Liver (tissue), 9 donors: ENCODE data around the gene LUZP4. TPM values are rescaled to one million over a fixed set of nuclear protein-coding genes. Genes with fewer than 3 reads are reported as not detected.

ENCODE experiments used
- DNase-seq: peaks from one replicate; pipeline ENCODE4 v3.0.0-alpha.2; 2017; ENCODE audit warnings: low spot score
- H3K27ac ChIP-seq, 2 donors: one replicate each; pipeline ENCODE4 v1.7.0; 2013; ENCODE audit warnings: inconsistent platforms in 2 of 2, low read length in 2 of 2, control low read depth in 1 of 2, low read depth in 1 of 2, mild to moderate bottlenecking in 1 of 2
- H3K27me3 ChIP-seq, 4 donors: one replicate each; pipeline versions ENCODE4 v1.6.1 to v1.7.0; 2013; ENCODE audit warnings: low read length in 3 of 4, inconsistent platforms in 1 of 4, mild to moderate bottlenecking in 1 of 4, moderate library complexity in 1 of 4; ENCODE audit not compliant: control insufficient read depth in 4 of 4, insufficient read depth in 4 of 4
- H3K36me3 ChIP-seq, 4 donors: one replicate each; pipeline versions ENCODE4 v1.6.1 to v1.7.0; 2013; ENCODE audit warnings: low read length in 3 of 4, mild to moderate bottlenecking in 3 of 4, low read depth in 1 of 4, moderate library complexity in 1 of 4; ENCODE audit not compliant: control insufficient read depth in 4 of 4, insufficient read depth in 3 of 4
- H3K4me1 ChIP-seq, 4 donors: one replicate each; pipeline versions ENCODE4 v1.6.1 to v1.7.0; 2013; ENCODE audit warnings: low read length in 3 of 4, mild to moderate bottlenecking in 3 of 4, moderate library complexity in 1 of 4; ENCODE audit not compliant: control insufficient read depth in 4 of 4, insufficient read depth in 4 of 4
- H3K4me3 ChIP-seq, 3 donors: one replicate each; pipeline versions ENCODE4 v1.6.1 to v1.7.0; 2013; ENCODE audit warnings: low read length in 3 of 3, control low read depth in 1 of 3, low read depth in 1 of 3, mild to moderate bottlenecking in 1 of 3
- H3K9ac ChIP-seq, 2 donors: one replicate each; pipeline ENCODE4 v1.7.0; 2013; ENCODE audit warnings: low read length in 2 of 2, mild to moderate bottlenecking in 2 of 2, moderate library complexity in 2 of 2, control low read depth in 1 of 2, low read depth in 1 of 2
- H3K9me3 ChIP-seq, 4 donors: one replicate each; pipeline versions ENCODE4 v1.6.1 to v1.7.0; 2013; ENCODE audit warnings: low read length in 3 of 4; ENCODE audit not compliant: control insufficient read depth in 4 of 4
- ATF3 ChIP-seq: IDR thresholded peaks from 2 replicates; pipeline ENCODE4 v1.6.1; 2016; ENCODE audit warnings: antibody characterized with exemption
- EGR1 ChIP-seq, 2 donors: IDR thresholded peaks; 2 replicates each; pipeline ENCODE4 v1.6.1; 2016 to 2018; ENCODE audit warnings: antibody characterized with exemption in 2 of 2, low read depth in 2 of 2
- FOXA1 ChIP-seq: IDR thresholded peaks from 2 replicates; pipeline ENCODE4 v1.6.1; 2016; ENCODE audit warnings: antibody characterized with exemption
- FOXA2 ChIP-seq: IDR thresholded peaks from 2 replicates; pipeline ENCODE4 v1.6.1; 2016; ENCODE audit warnings: antibody characterized with exemption
- GABPA ChIP-seq, 2 donors: IDR thresholded peaks in 1 of 2; conservative IDR thresholded peaks in 1 of 2; 2 replicates each; pipeline ENCODE4 v1.6.1; 2016; ENCODE audit warnings: antibody characterized with exemption in 2 of 2, mild to moderate bottlenecking in 1 of 2, moderate library complexity in 1 of 2
- HNF4A ChIP-seq, 2 donors: conservative IDR thresholded peaks; 2 replicates each; pipeline ENCODE4 v1.6.1; 2016; ENCODE audit warnings: antibody characterized with exemption in 2 of 2, mild to moderate bottlenecking in 2 of 2
- HNF4G ChIP-seq: IDR thresholded peaks from 2 replicates; pipeline ENCODE4 v1.6.1; 2016; ENCODE audit warnings: antibody characterized with exemption
- JUND ChIP-seq, 2 donors: IDR thresholded peaks; 2 replicates each; pipeline ENCODE4 v1.6.1; 2016; ENCODE audit warnings: antibody characterized with exemption in 2 of 2
- NR2F2 ChIP-seq: IDR thresholded peaks from 2 replicates; pipeline ENCODE4 v1.6.1; 2016; ENCODE audit warnings: antibody characterized with exemption
- RAD21 ChIP-seq, 2 donors: IDR thresholded peaks; 2 replicates each; pipeline ENCODE4 v1.6.1; 2016; ENCODE audit warnings: antibody characterized with exemption in 2 of 2, mild to moderate bottlenecking in 2 of 2
- RXRA ChIP-seq, 2 donors: IDR thresholded peaks; 2 replicates each; pipeline ENCODE4 v1.6.1; 2017 to 2018; ENCODE audit warnings: antibody characterized with exemption in 2 of 2, mild to moderate bottlenecking in 1 of 2
- SP1 ChIP-seq: IDR thresholded peaks from 2 replicates; pipeline ENCODE4 v1.6.1; 2018; ENCODE audit warnings: antibody characterized with exemption, mild to moderate bottlenecking
- TAF1 ChIP-seq: conservative IDR thresholded peaks from 2 replicates; pipeline ENCODE4 v1.6.1; 2016; ENCODE audit warnings: antibody characterized with exemption, mild to moderate bottlenecking
- YY1 ChIP-seq: IDR thresholded peaks from 2 replicates; pipeline ENCODE4 v1.6.1; 2016; ENCODE audit warnings: antibody characterized with exemption, mild to moderate bottlenecking
- WGBS: extraction: QIAGEN DNeasy Blood & Tissue Kit; methylation state at CpG from one replicate; pipeline ENCODE4 v1.1.7; 2013; 5-methylcytosine and 5-hydroxymethylcytosine counted together
- polyA plus RNA-seq, 2 donors: library from polyadenylated mRNA; stranded (reverse) in 1 of 2; unstranded in 1 of 2; fragments of 200-250 nt in 1 of 2; fragments of >200 nt in 1 of 2; fragmentation: Nextera tagmentation in 1 of 2; extraction: Ambion mirVana in 1 of 2; gene quantifications; one replicate each; pipeline versions ENCODE4 v1.2.1 to v1.2.3, GENCODE V29; 2013 to 2015
- total RNA-seq, 2 donors: library from RNA; depleted of rRNA; stranded (reverse); fragments of >200 nt; gene quantifications; one replicate each; pipeline ENCODE4 v1.2.3, GENCODE V29; 2014
- TF ChIP-seq, protein P1 (sequence below): IDR thresholded peaks from 2 replicates; pipeline ENCODE4 v1.6.1; 2016; ENCODE audit warnings: antibody characterized with exemption, mild to moderate bottlenecking
- TF ChIP-seq, protein P2 (sequence below): IDR thresholded peaks from 2 replicates; pipeline ENCODE4 v1.6.1; 2016; ENCODE audit warnings: antibody characterized with exemption
- TF ChIP-seq, protein P3 (sequence below): fragments of 150-350 bp; IDR thresholded peaks from 2 replicates; pipeline ENCODE4 v1.5.1; 2017; ENCODE audit warnings: improper control_type of control experiment, low read depth, low read length; ENCODE audit not compliant: missing input control
- TF ChIP-seq, protein P4 (sequence below): IDR thresholded peaks from 2 replicates; pipeline ENCODE4 v1.6.1; 2016; ENCODE audit warnings: antibody characterized with exemption
- donor health status: healthy.
- donor health status: healthy.
- donor health status: healthy.
- donor health status: healthy.
- donor health status: healthy.

The LUZP4 gene
- total and polyA plus RNA-seq, 4 donors: not detected

GRCh38 chrX:115311601-115312001 lies 22.1 kb downstream of the LUZP4 start:
- Histone ChIP-seq H3K4me3 (no peak overlapping the region), H3K9me3 (no peaks in the 10 kb centered on the region), H3K27me3 (peaks cover 0 to 3% (median 0%) of the 10 kb centered on the region in 4 donors), H3K27ac (no peak overlapping the region), H3K4me1 (no peaks in the 10 kb centered on the region), H3K9ac (no peak overlapping the region), H3K36me3 (no peaks in the 10 kb centered on the region)
- no peak for TF ChIP-seq HNF4G
- TF ChIP-seq SP1: no peak
- no peak for TF ChIP-seq HNF4A (conservative IDR thresholded peaks at IDR 0.05)
- TF ChIP-seq NR2F2: no peak
- TF ChIP-seq TAF1: no peak
- TF ChIP-seq, protein P1, sequence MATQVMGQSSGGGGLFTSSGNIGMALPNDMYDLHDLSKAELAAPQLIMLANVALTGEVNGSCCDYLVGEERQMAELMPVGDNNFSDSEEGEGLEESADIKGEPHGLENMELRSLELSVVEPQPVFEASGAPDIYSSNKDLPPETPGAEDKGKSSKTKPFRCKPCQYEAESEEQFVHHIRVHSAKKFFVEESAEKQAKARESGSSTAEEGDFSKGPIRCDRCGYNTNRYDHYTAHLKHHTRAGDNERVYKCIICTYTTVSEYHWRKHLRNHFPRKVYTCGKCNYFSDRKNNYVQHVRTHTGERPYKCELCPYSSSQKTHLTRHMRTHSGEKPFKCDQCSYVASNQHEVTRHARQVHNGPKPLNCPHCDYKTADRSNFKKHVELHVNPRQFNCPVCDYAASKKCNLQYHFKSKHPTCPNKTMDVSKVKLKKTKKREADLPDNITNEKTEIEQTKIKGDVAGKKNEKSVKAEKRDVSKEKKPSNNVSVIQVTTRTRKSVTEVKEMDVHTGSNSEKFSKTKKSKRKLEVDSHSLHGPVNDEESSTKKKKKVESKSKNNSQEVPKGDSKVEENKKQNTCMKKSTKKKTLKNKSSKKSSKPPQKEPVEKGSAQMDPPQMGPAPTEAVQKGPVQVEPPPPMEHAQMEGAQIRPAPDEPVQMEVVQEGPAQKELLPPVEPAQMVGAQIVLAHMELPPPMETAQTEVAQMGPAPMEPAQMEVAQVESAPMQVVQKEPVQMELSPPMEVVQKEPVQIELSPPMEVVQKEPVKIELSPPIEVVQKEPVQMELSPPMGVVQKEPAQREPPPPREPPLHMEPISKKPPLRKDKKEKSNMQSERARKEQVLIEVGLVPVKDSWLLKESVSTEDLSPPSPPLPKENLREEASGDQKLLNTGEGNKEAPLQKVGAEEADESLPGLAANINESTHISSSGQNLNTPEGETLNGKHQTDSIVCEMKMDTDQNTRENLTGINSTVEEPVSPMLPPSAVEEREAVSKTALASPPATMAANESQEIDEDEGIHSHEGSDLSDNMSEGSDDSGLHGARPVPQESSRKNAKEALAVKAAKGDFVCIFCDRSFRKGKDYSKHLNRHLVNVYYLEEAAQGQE: no peak
- TF ChIP-seq ATF3: no peak
- no peak for TF ChIP-seq EGR1 (IDR thresholded peaks at IDR 0.05; ENCODE audit: low read depth in 2 of 2)
- no peak for TF ChIP-seq GABPA (IDR thresholded peaks at IDR 0.05 in 1 of 2, conservative IDR thresholded peaks at IDR 0.05 in 1 of 2)
- TF ChIP-seq, protein P2, sequence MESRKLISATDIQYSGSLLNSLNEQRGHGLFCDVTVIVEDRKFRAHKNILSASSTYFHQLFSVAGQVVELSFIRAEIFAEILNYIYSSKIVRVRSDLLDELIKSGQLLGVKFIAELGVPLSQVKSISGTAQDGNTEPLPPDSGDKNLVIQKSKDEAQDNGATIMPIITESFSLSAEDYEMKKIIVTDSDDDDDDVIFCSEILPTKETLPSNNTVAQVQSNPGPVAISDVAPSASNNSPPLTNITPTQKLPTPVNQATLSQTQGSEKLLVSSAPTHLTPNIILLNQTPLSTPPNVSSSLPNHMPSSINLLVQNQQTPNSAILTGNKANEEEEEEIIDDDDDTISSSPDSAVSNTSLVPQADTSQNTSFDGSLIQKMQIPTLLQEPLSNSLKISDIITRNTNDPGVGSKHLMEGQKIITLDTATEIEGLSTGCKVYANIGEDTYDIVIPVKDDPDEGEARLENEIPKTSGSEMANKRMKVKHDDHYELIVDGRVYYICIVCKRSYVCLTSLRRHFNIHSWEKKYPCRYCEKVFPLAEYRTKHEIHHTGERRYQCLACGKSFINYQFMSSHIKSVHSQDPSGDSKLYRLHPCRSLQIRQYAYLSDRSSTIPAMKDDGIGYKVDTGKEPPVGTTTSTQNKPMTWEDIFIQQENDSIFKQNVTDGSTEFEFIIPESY: no peak
- no peak for TF ChIP-seq RXRA (IDR thresholded peaks at IDR 0.05)
- TF ChIP-seq JUND (IDR thresholded peaks at IDR 0.05): no peak
- no peak for TF ChIP-seq YY1
- TF ChIP-seq, protein P3, sequence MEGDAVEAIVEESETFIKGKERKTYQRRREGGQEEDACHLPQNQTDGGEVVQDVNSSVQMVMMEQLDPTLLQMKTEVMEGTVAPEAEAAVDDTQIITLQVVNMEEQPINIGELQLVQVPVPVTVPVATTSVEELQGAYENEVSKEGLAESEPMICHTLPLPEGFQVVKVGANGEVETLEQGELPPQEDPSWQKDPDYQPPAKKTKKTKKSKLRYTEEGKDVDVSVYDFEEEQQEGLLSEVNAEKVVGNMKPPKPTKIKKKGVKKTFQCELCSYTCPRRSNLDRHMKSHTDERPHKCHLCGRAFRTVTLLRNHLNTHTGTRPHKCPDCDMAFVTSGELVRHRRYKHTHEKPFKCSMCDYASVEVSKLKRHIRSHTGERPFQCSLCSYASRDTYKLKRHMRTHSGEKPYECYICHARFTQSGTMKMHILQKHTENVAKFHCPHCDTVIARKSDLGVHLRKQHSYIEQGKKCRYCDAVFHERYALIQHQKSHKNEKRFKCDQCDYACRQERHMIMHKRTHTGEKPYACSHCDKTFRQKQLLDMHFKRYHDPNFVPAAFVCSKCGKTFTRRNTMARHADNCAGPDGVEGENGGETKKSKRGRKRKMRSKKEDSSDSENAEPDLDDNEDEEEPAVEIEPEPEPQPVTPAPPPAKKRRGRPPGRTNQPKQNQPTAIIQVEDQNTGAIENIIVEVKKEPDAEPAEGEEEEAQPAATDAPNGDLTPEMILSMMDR: no peak
- no peak for TF ChIP-seq FOXA2
- TF ChIP-seq, protein P4, sequence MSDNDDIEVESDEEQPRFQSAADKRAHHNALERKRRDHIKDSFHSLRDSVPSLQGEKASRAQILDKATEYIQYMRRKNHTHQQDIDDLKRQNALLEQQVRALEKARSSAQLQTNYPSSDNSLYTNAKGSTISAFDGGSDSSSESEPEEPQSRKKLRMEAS: no peak
- TF ChIP-seq FOXA1: no peak
- no peak for TF ChIP-seq RAD21 (IDR thresholded peaks at IDR 0.05)
- no peak for DNase-seq
- WGBS: 41% methylated on average over 19 of the region's 19 CpGs
